Airway epithelial cell (primary cell): ENCODE results near the gene GABRA1. TPM values are rescaled to one million over a fixed set of nuclear protein-coding genes. Genes with fewer than 3 reads are reported as not detected.

ENCODE experiments used
- total RNA-seq: library from RNA; depleted of rRNA; stranded (reverse); fragments of >200 nt; gene quantifications from 2 replicates; pipeline ENCODE4 v1.2.3, GENCODE V29; 2015

The GABRA1 gene
- total RNA-seq: not detected in 2 replicates

DNA sequence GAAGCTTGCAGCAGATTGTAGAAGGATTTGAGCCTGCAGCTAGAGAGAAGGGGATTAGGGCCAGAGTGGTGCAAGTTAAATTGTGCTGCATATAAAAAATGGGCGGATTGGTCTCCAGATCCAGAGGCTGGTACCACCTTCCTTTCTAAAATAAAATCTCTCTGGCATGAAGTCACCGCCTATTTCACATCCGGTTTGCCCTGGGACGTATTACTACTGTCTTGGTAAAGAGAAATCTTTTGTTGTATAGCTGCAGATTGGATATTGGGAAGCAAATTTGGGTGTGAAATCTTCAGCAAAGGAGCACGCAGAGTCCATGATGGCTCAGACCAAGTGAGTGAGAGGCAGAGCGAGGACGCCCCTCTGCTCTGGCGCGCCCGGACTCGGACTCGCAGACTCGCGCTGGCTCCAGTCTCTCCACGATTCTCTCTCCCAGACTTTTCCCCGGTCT is at the start of gene GABRA1:
GABRA1 (plus strand) TSS at position 180 of the 451 bp plus-strand sequence. CDS start 2,691 bp downstream, outside the sequence.

Other genes starting within 250 kb of the GABRA1 start
- gene GABRA6, start 162.4 kb upstream of the GABRA1 start, total RNA-seq: not detected in 2 replicates
- gene GABRG2, start 219.7 kb downstream of the GABRA1 start, total RNA-seq: not detected in 2 replicates